Measurements from ENCODE around the gene KRT35.

GRCh38 chr17:41504246-41504977, 23.5 kb upstream of the KRT35 start:
- TF ChIP-seq, protein P1, sequence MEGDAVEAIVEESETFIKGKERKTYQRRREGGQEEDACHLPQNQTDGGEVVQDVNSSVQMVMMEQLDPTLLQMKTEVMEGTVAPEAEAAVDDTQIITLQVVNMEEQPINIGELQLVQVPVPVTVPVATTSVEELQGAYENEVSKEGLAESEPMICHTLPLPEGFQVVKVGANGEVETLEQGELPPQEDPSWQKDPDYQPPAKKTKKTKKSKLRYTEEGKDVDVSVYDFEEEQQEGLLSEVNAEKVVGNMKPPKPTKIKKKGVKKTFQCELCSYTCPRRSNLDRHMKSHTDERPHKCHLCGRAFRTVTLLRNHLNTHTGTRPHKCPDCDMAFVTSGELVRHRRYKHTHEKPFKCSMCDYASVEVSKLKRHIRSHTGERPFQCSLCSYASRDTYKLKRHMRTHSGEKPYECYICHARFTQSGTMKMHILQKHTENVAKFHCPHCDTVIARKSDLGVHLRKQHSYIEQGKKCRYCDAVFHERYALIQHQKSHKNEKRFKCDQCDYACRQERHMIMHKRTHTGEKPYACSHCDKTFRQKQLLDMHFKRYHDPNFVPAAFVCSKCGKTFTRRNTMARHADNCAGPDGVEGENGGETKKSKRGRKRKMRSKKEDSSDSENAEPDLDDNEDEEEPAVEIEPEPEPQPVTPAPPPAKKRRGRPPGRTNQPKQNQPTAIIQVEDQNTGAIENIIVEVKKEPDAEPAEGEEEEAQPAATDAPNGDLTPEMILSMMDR (IDR thresholded peaks at IDR 0.05): no peak
- TF ChIP-seq POLR2AphosphoS5 (IDR thresholded peaks at IDR 0.05) (no peak), POLR2A (IDR thresholded peaks at IDR 0.05) (no peak), EP300 (IDR thresholded peaks at IDR 0.05) (no peak)

All from stomach (tissue), 4 donors.